HepG2 (cell line): Measurements from ENCODE around the gene BCL2L1. TPM values are rescaled to one million over a fixed set of nuclear protein-coding genes. Genes with fewer than 3 reads are reported as not detected.

ENCODE experiments used
- FOSL1 ChIP-seq: sonication (generic); formaldehyde crosslinking; IDR thresholded peaks from 2 replicates; pipeline ENCODE4 v1.9.0; 2021; ENCODE audit warnings: missing genetic modification reagents, borderline replicate concordance
- HIC2 ChIP-seq: sonication (generic); formaldehyde crosslinking; IDR thresholded peaks from 2 replicates; pipeline ENCODE4 v1.9.0; 2022; ENCODE audit warnings: low read depth, missing genetic modification reagents
- HMG20B ChIP-seq: conservative IDR thresholded peaks from 2 replicates; pipeline ENCODE4 v1.6.1; 2016; ENCODE audit warnings: missing genetic modification reagents, missing compliant biosample characterization
- KLF15 ChIP-seq: sonication (generic); formaldehyde crosslinking; IDR thresholded peaks from 2 replicates; pipeline ENCODE4 v1.8.1; 2023; ENCODE audit warnings: borderline replicate concordance, mild to moderate bottlenecking, inconsistent platforms, missing genetic modification reagents, mixed read lengths
- NCOA2 ChIP-seq: sonication (generic); formaldehyde crosslinking; IDR thresholded peaks from 2 replicates; pipeline ENCODE4 v1.8.0; 2022; ENCODE audit warnings: inconsistent platforms
- PHF20 ChIP-seq: sonication (generic); formaldehyde crosslinking; IDR thresholded peaks from 2 replicates; pipeline ENCODE4 v1.5.0; 2020; ENCODE audit warnings: mild to moderate bottlenecking, missing genetic modification reagents
- PHF21A ChIP-seq: sonication (generic); formaldehyde crosslinking; IDR thresholded peaks from 2 replicates; pipeline ENCODE4 v1.5.0; 2020; ENCODE audit warnings: mild to moderate bottlenecking, missing genetic modification reagents
- SALL1 ChIP-seq: sonication (generic); formaldehyde crosslinking; IDR thresholded peaks from 2 replicates; pipeline ENCODE4 v1.8.0; 2022; ENCODE audit warnings: mild to moderate bottlenecking, missing genetic modification reagents
- SMAD1 ChIP-seq: sonication (generic); formaldehyde crosslinking; IDR thresholded peaks from 2 replicates; pipeline ENCODE4 v1.4.0; 2020; ENCODE audit warnings: missing genetic modification reagents, low read depth, mild to moderate bottlenecking, borderline replicate concordance
- TEAD2 ChIP-seq: sonication (generic); formaldehyde crosslinking; IDR thresholded peaks from 2 replicates; pipeline ENCODE4 v1.9.0; 2021; ENCODE audit warnings: missing genetic modification reagents
- TRIM22 ChIP-seq: fragments of 450-650 bp; IDR thresholded peaks from 2 replicates; pipeline ENCODE4 v1.6.1; 2017
- TRIM24 ChIP-seq: sonication (generic); formaldehyde crosslinking; IDR thresholded peaks from 2 replicates; pipeline ENCODE4 v1.8.0; 2022; ENCODE audit warnings: mild to moderate bottlenecking, missing genetic modification reagents
- ZMAT5 ChIP-seq: sonication (generic); formaldehyde crosslinking; IDR thresholded peaks from 2 replicates; pipeline ENCODE4 v1.5.0; 2020; ENCODE audit warnings: mild to moderate bottlenecking, low read depth, missing genetic modification reagents, borderline replicate concordance
- ZNF230 ChIP-seq: sonication (generic); formaldehyde crosslinking; IDR thresholded peaks from 2 replicates; pipeline ENCODE4 v1.4.0; 2020; ENCODE audit warnings: mild to moderate bottlenecking, missing genetic modification reagents
- ZNF296 ChIP-seq: sonication (generic); formaldehyde crosslinking; conservative IDR thresholded peaks from 2 replicates; pipeline ENCODE4 v1.5.0; 2020; ENCODE audit warnings: mild to moderate bottlenecking, missing genetic modification reagents
- ZNF512B ChIP-seq: sonication (generic); formaldehyde crosslinking; IDR thresholded peaks from 2 replicates; pipeline ENCODE4 v1.5.1; 2020; ENCODE audit warnings: missing genetic modification reagents, mild to moderate bottlenecking, borderline replicate concordance
- ZNF530 ChIP-seq: sonication (generic); formaldehyde crosslinking; IDR thresholded peaks from 2 replicates; pipeline ENCODE4 v1.5.0; 2020; ENCODE audit warnings: low read depth, mild to moderate bottlenecking, missing genetic modification reagents
- ZNF605 ChIP-seq: sonication (generic); formaldehyde crosslinking; IDR thresholded peaks from 2 replicates; pipeline ENCODE4 v1.8.0; 2022; ENCODE audit warnings: mild to moderate bottlenecking, missing genetic modification reagents
- ZNF710 ChIP-seq: sonication (generic); formaldehyde crosslinking; IDR thresholded peaks from 2 replicates; pipeline ENCODE4 v1.5.0; 2020; ENCODE audit warnings: mild to moderate bottlenecking, missing genetic modification reagents, borderline replicate concordance
- ZNF879 ChIP-seq: sonication (generic); formaldehyde crosslinking; IDR thresholded peaks from 2 replicates; pipeline ENCODE4 v1.8.1; 2023; ENCODE audit warnings: missing genetic modification reagents
- ZSCAN25 ChIP-seq: sonication (generic); formaldehyde crosslinking; IDR thresholded peaks from 2 replicates; pipeline ENCODE4 v1.8.0; 2022; ENCODE audit warnings: mild to moderate bottlenecking, missing genetic modification reagents
- polyA plus RNA-seq, 8 experiments: library from polyadenylated mRNA; depleted of rRNA in 3 of 8; stranded (reverse) in 7 of 8; unstranded in 1 of 8; fragments of >200 nt; fragmentation: Illumina TruSeq in 4 of 8; extraction: Trizol in 4 of 8; gene quantifications; 2 replicates each; pipeline versions ENCODE4 v1.2.1 to v1.2.3, GENCODE V29; 2011 to 2016; ENCODE audit warnings: low read depth in 4 of 8, missing spikeins in 1 of 8, mixed read lengths in 1 of 8; ENCODE audit not compliant: insufficient read depth in 1 of 8
- total RNA-seq, 5 experiments: library from RNA; depleted of rRNA; stranded (reverse); fragments of >200 nt; fragmentation: Illumina TruSeq; extraction: Trizol; gene quantifications; 2 replicates each; pipeline ENCODE4 v1.2.3, GENCODE V29; 2016; ENCODE audit warnings: low read depth in 1 of 5

BCL2L1 gene
- total and polyA plus RNA-seq, 2 of the 13 experiments (the other 11 are each of a cell fraction or from before 2014, with no cell fraction given): 164 to 258 TPM

- TF ChIP-seq ZNF512B: no peak; the same call in 1 of the 2 replicates
- peak; percentile 78; the same call in 1 of the 2 replicates for TF ChIP-seq HMG20B (CRISPR knock-in tag)
- TF ChIP-seq TRIM24 (CRISPR knock-in tag): 0 out of 2 replicates have a peak, but pooled peaks have one; percentile 32
- peak; percentile 92 for TF ChIP-seq HIC2
- TF ChIP-seq SMAD1: no peak; the same call in 1 of the 2 replicates
- no peak for TF ChIP-seq TEAD2 (CRISPR knock-in tag)
- no peak; the same call in 1 of the 2 replicates for TF ChIP-seq ZSCAN25 (CRISPR knock-in tag)
- TF ChIP-seq KLF15 (CRISPR knock-in tag): no peak
- TF ChIP-seq ZNF710 (CRISPR knock-in tag): no peak
- peak; percentile 99 for TF ChIP-seq PHF21A (CRISPR knock-in tag)
- TF ChIP-seq ZNF605 (CRISPR knock-in tag): peak; percentile 96
- no peak; the same call in 1 of the 2 replicates for TF ChIP-seq PHF20 (CRISPR knock-in tag)
- TF ChIP-seq TRIM22: no peak
- TF ChIP-seq ZNF230: peak; percentile 53; the same call in 1 of the 2 replicates
- no peak for TF ChIP-seq ZNF530
- peak; percentile 92 for TF ChIP-seq SALL1 (CRISPR knock-in tag)
- TF ChIP-seq FOSL1 (CRISPR knock-in tag): no peak
- 0 out of 2 replicates have a peak, but pooled peaks have one; percentile 21 for TF ChIP-seq ZMAT5 (CRISPR knock-in tag)
- no peak; the same call in 1 of the 2 replicates for TF ChIP-seq ZNF879 (CRISPR knock-in tag)
- TF ChIP-seq NCOA2 (CRISPR knock-in tag): peak; percentile 80
- no peak for TF ChIP-seq ZNF296 (CRISPR knock-in tag)
These were observed 58.6 kb downstream of the BCL2L1 start (continued) for GRCh38 chr20:31663838-31664695.
